GM18873 (cell line): ENCODE data around the gene ERBB2.
A peak's percentile ranks its signal among the peaks of the same experiment; 100 is the strongest.
"Not testable (repeated sequence)": the region's sequence is repeated elsewhere in the genome, so short reads cannot be mapped to it uniquely, and the experiment has no call there.

Experiments
- ATAC-seq: cut with Tn5 transposase; IDR thresholded peaks from one replicate; pipeline ENCODE4 v1.9.1; 2021; ENCODE audit warnings: mild to moderate bottlenecking, moderate library complexity, moderate number of reproducible peaks; ENCODE audit not compliant: unreplicated experiment, low FRiP score

Gene ERBB2

GRCh38 chr17:39739885-39740356 lies 40.1 kb downstream of the ERBB2 start:
- ATAC-seq = no peak

- no peak for ATAC-seq
These were observed 40.7 kb downstream of the ERBB2 start for GRCh38 chr17:39740357-39741111.

- ATAC-seq = no peak
These were observed 42.4 kb downstream of the ERBB2 start for GRCh38 chr17:39742126-39742855.

- no peak for ATAC-seq
These were observed 43.1 kb downstream of the ERBB2 start for GRCh38 chr17:39742856-39743436.

GRCh38 chr17:39744075-39744835 lies 44.4 kb downstream of the ERBB2 start:
- ATAC-seq = no peak

- ATAC-seq = no peak
These were observed 45.0 kb downstream of the ERBB2 start for GRCh38 chr17:39744836-39745215.

GRCh38 chr17:39745335-39746144 lies 45.7 kb downstream of the ERBB2 start:
- ATAC-seq = no peak

GRCh38 chr17:39746145-39746461 lies 46.2 kb downstream of the ERBB2 start:
- ATAC-seq = no peak

GRCh38 chr17:39747745-39748144 lies 47.9 kb downstream of the ERBB2 start:
- ATAC-seq = no peak

GRCh38 chr17:39748444-39749034 lies 48.7 kb downstream of the ERBB2 start:
- ATAC-seq = not testable (repeated sequence)

- no peak for ATAC-seq
These were observed 50.5 kb downstream of the ERBB2 start for GRCh38 chr17:39750131-39751015.

GRCh38 chr17:39751016-39751543 lies 51.2 kb downstream of the ERBB2 start:
- no peak for ATAC-seq

GRCh38 chr17:39751637-39752036 lies 51.8 kb downstream of the ERBB2 start:
- ATAC-seq = no peak

GRCh38 chr17:39752241-39752881 lies 52.5 kb downstream of the ERBB2 start:
- no peak for ATAC-seq

- no peak for ATAC-seq
These were observed 53.8 kb downstream of the ERBB2 start for GRCh38 chr17:39753514-39754160.

- ATAC-seq = peak; percentile 50
These were observed 54.5 kb downstream of the ERBB2 start for GRCh38 chr17:39754161-39754957.
